ENCODE data around the gene HS3ST5. TPM values are rescaled to one million over a fixed set of nuclear protein-coding genes. Genes with fewer than 3 reads are reported as not detected.

HS3ST5 gene
- total RNA-seq, 4 donors from 2014 or later, result not detected

DNA sequence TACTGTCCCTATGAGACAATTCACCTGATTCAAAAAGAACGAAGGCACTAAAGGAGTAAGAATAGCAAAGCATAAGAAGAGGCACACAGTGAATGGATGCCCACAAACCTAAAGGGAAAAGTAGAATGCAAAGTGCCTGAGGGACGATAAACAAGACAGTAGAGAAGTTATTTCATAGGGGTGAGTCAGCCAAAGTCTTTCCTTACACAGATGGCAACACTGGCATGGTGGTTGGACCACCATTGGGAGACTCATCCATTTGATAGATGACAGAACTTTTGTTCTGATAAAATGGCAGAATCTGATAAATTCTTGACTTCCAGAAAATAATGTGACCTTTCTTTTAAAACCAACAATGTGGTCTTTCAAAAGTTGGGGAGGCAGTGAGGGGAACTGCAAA is 223.8 kb downstream of the HS3ST5 start:
- no peak for DNase-seq
- Histone ChIP-seq H3K36me3 (no peaks in the 10 kb centered on the region), H3K9me3 (no peaks in the 10 kb centered on the region), H3K4me3 (replicated peaks in 1 of 3) (no peak overlapping the region), H3K27me3 (no peaks in the 10 kb centered on the region), H3K27ac (no peak overlapping the region), H3K4me1 (no peaks in the 10 kb centered on the region)
- intact Hi-C loops (cut with DNase I), result no loop called here
- 81 to 86% methylated on average over 2 of the region's 2 CpGs for WGBS, 2 donors
- TF ChIP-seq CTCF (IDR thresholded peaks at IDR 0.05) (no peak), POLR2A (IDR thresholded peaks at IDR 0.05) (no peak)

GRCh38 chr6:114115652-114116051 is 227.2 kb downstream of the HS3ST5 start:
- DNase-seq, result no peak
- Histone ChIP-seq H3K4me1 (no peaks in the 10 kb centered on the region), H3K27ac (no peak overlapping the region), H3K4me3 (replicated peaks in 1 of 3) (no peak overlapping the region), H3K36me3 (no peaks in the 10 kb centered on the region), H3K27me3 (no peaks in the 10 kb centered on the region), H3K9me3 (no peaks in the 10 kb centered on the region)
- WGBS, 2 donors, result 57 to 92% methylated on average over 1 of the region's 1 CpG
- intact Hi-C loops (cut with DNase I), result no loop called here
- TF ChIP-seq CTCF (IDR thresholded peaks at IDR 0.05) (no peak), POLR2A (IDR thresholded peaks at IDR 0.05) (no peak)

DNA sequence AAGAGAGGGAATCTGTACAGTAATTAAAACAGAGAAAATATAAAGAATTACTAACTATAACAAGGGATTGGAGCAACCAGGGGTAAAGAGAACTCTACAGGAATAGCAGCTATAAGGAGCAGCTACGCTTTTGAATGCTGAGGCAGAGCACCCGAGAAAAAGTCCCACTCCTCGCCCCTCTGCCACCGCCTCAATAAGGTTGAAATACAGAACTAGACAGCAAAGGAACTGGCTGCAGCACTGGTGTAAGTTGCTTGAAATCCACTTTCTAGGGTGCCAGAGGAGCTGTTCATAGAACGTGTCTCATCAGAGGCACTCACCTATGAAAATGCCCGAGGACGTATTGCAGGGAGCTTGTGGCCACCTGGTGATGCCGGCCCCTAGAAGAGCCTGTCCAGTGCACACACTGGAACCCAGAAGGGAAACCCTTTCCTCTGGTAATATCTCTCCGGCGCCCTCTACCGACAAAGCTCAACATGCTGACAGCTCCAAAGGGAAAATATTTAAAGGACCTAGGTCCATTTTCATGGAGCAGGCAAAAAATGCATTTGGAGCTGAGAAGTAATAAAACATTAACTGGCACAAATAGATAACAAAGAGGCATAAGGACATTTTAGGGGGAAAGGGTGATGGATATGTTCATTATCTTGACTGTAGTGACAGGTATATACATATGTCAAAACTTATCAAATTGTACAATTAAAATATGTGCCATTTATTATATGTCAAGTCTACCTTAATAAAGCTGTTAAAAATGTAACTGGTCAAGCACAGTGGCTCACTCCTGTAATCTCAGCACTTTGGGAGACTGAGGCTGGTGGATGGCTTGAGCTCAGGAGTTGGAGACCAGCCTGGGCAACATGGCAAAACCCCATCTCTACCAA is 234.5 kb downstream of the HS3ST5 start:
- Histone ChIP-seq H3K4me3 (replicated peaks in 1 of 3) (no peak overlapping the region), H3K36me3 (no peaks in the 10 kb centered on the region), H3K27ac (no peak overlapping the region), H3K27me3 (no peaks in the 10 kb centered on the region), H3K4me1 (no peaks in the 10 kb centered on the region), H3K9me3 (no peaks in the 10 kb centered on the region)
- 40 to 52% methylated on average over 11 of the region's 11 CpGs for WGBS, 2 donors
- intact Hi-C loops (cut with DNase I), result no loop called here
- TF ChIP-seq CTCF (IDR thresholded peaks at IDR 0.05) (peak in 4 of 6 experiments; percentile 35 to 63 (median 45)), POLR2A (IDR thresholded peaks at IDR 0.05) (no peak)
- DNase-seq, result peak; percentile 62 to 76

- no peak overlapping the region for H3K27ac ChIP-seq
- intact Hi-C loops (cut with DNase I), result no loop called here
- no peaks in the 10 kb centered on the region for H3K27me3 ChIP-seq
- H3K9me3 ChIP-seq, result no peaks in the 10 kb centered on the region
- H3K4me3 ChIP-seq (replicated peaks in 1 of 3), result no peak overlapping the region
- no peak for DNase-seq
- H3K36me3 ChIP-seq, result no peaks in the 10 kb centered on the region
- 88 to 91% methylated on average over 3 of the region's 3 CpGs for WGBS, 2 donors
- TF ChIP-seq POLR2A (IDR thresholded peaks at IDR 0.05), result no peak
- TF ChIP-seq CTCF (IDR thresholded peaks at IDR 0.05), result no peak
- H3K4me1 ChIP-seq, result no peaks in the 10 kb centered on the region
Measured at GRCh38 chr6:114106020-114106419, 236.8 kb downstream of the HS3ST5 start.

- Histone ChIP-seq H3K36me3 (no peaks in the 10 kb centered on the region), H3K4me1 (no peaks in the 10 kb centered on the region), H3K9me3 (no peaks in the 10 kb centered on the region), H3K27ac (no peak overlapping the region), H3K4me3 (replicated peaks in 1 of 3) (no peak overlapping the region), H3K27me3 (no peaks in the 10 kb centered on the region)
- 30 to 47% methylated on average over 1 of the region's 1 CpG for WGBS, 2 donors
- DNase-seq, result no peak
- intact Hi-C loops (cut with DNase I), result no loop called here
- no peak for TF ChIP-seq CTCF (IDR thresholded peaks at IDR 0.05)
- TF ChIP-seq POLR2A (IDR thresholded peaks at IDR 0.05), result no peak
Measured at GRCh38 chr6:114101255-114101654, 241.6 kb downstream of the HS3ST5 start.

All from thyroid gland (tissue), 4 donors.